Astrocyte (in vitro differentiated cells and primary cell): ENCODE measurements around the gene IL21R. TPM values are rescaled to one million over a fixed set of nuclear protein-coding genes. Genes with fewer than 3 reads are reported as not detected.

Experiments used
- DNase-seq: peaks from one replicate; pipeline ENCODE4 v3.0.0-alpha.2; 2010; ENCODE audit warnings: low read depth
- FAIRE-seq: peaks from 2 replicates; lab custom pipeline; 2011; peaks lifted over from hg19 to GRCh38; lab: Jason Lieb, UNC
- H2AFZ ChIP-seq: 2 replicates; pipeline ENCODE4 v1.6.0; 2012; ENCODE audit warnings: low read depth, low read length, inconsistent platforms
- H3K27ac ChIP-seq: 2 replicates; pipeline ENCODE4 v1.5.1; 2011; ENCODE audit warnings: low read depth, low read length, inconsistent platforms
- H3K27me3 ChIP-seq: 2 replicates; pipeline ENCODE4 v1.6.0; 2011; ENCODE audit warnings: low read length, inconsistent platforms; ENCODE audit not compliant: insufficient read depth
- H3K36me3 ChIP-seq: 2 replicates; pipeline ENCODE4 v1.5.1; 2011; ENCODE audit warnings: low read length, inconsistent platforms; ENCODE audit not compliant: insufficient read depth
- H3K4me1 ChIP-seq: 2 replicates; pipeline ENCODE4 v1.5.1; 2011; ENCODE audit warnings: low read length, inconsistent platforms; ENCODE audit not compliant: insufficient read depth
- H3K4me2 ChIP-seq: 2 replicates; pipeline ENCODE4 v1.6.0; 2012; ENCODE audit warnings: low read length, inconsistent platforms
- H3K4me3 ChIP-seq: 2 replicates; pipeline ENCODE4 v1.5.1; 2011; ENCODE audit warnings: low read depth, mild to moderate bottlenecking, low read length, inconsistent platforms; ENCODE audit not compliant: insufficient read depth
- H3K79me2 ChIP-seq: 2 replicates; pipeline ENCODE4 v1.6.0; 2012; ENCODE audit warnings: mild to moderate bottlenecking, low read length, inconsistent platforms; ENCODE audit not compliant: insufficient read depth
- H3K9ac ChIP-seq: 2 replicates; pipeline ENCODE4 v1.6.0; 2012; ENCODE audit warnings: mild to moderate bottlenecking, low read length, inconsistent platforms
- H3K9me3 ChIP-seq: 2 replicates; pipeline ENCODE4 v1.5.1; 2012; ENCODE audit warnings: low read depth, mild to moderate bottlenecking, low read length, inconsistent platforms; ENCODE audit not compliant: insufficient read depth
- H4K20me1 ChIP-seq: 2 replicates; pipeline ENCODE4 v1.6.0; 2012; ENCODE audit warnings: low read length, inconsistent platforms; ENCODE audit not compliant: insufficient read depth
- H3K27ac Mint-ChIP-seq: one replicate; pipeline ENCODE4 v1.8.0; 2021; ENCODE audit warnings: mild to moderate bottlenecking, mixed read lengths; ENCODE audit not compliant: unreplicated experiment
- H3K27me3 Mint-ChIP-seq: one replicate; pipeline ENCODE4 v1.8.0; 2021; ENCODE audit warnings: low read depth, mixed read lengths; ENCODE audit not compliant: unreplicated experiment
- H3K36me3 Mint-ChIP-seq: one replicate; pipeline ENCODE4 v1.8.0; 2021; ENCODE audit warnings: low read depth, mixed read lengths; ENCODE audit not compliant: unreplicated experiment
- H3K4me1 Mint-ChIP-seq: one replicate; pipeline ENCODE4 v1.8.0; 2021; ENCODE audit warnings: low read depth, mixed read lengths; ENCODE audit not compliant: unreplicated experiment
- H3K4me3 Mint-ChIP-seq: one replicate; pipeline ENCODE4 v1.8.0; 2021; ENCODE audit warnings: mild to moderate bottlenecking, moderate library complexity, mixed read lengths; ENCODE audit not compliant: unreplicated experiment
- H3K9me3 Mint-ChIP-seq: one replicate; pipeline ENCODE4 v1.8.0; 2021; ENCODE audit warnings: mild to moderate bottlenecking, mixed read lengths; ENCODE audit not compliant: unreplicated experiment
- CTCF ChIP-seq: IDR thresholded peaks from 2 replicates; pipeline ENCODE4 v1.5.1; 2011; ENCODE audit warnings: low read depth, mild to moderate bottlenecking, inconsistent platforms, low read length, moderate library complexity; ENCODE audit not compliant: insufficient read depth
- EZH2 ChIP-seq: IDR thresholded peaks from 2 replicates; pipeline ENCODE4 v1.6.1; 2012; ENCODE audit warnings: mild to moderate bottlenecking, low read length, inconsistent platforms; ENCODE audit not compliant: insufficient read depth
- total RNA-seq: library from RNA; stranded (reverse); gene quantifications from 2 replicates; pipeline ENCODE4 v1.2.1, GENCODE V29; 2021

Gene IL21R
- total RNA-seq, 1 donor from 2014 or later, result 1.8 TPM

- H3K4me2 ChIP-seq, result no peak overlapping the region
- peaks cover 7% of the 10 kb centered on the region for H3K4me1 Mint-ChIP-seq
- peaks cover 15% of the 10 kb centered on the region for H3K36me3 ChIP-seq
- H3K79me2 ChIP-seq, result no peaks in the 10 kb centered on the region
- peaks cover 40% of the 10 kb centered on the region for H3K36me3 Mint-ChIP-seq
- H3K9me3 ChIP-seq, result peaks cover 3% of the 10 kb centered on the region
- no peaks in the 10 kb centered on the region for H3K27me3 Mint-ChIP-seq
- H3K4me3 Mint-ChIP-seq, result no peak overlapping the region
- peaks cover 4% of the 10 kb centered on the region for H3K9me3 Mint-ChIP-seq
- H3K27me3 ChIP-seq, result no peaks in the 10 kb centered on the region
- H3K9ac ChIP-seq, result no peak overlapping the region
- no peak overlapping the region for H3K27ac Mint-ChIP-seq
- H3K4me3 ChIP-seq, result no peak overlapping the region
- no peak overlapping the region for H2AFZ ChIP-seq
- no peak for TF ChIP-seq CTCF
- TF ChIP-seq EZH2, result no peak
- no peak for DNase-seq
- FAIRE-seq, result no peak
- H4K20me1 ChIP-seq, result peaks cover 6% of the 10 kb centered on the region
- H3K4me1 ChIP-seq, result peaks cover 9% of the 10 kb centered on the region
- H3K27ac ChIP-seq, result no peak overlapping the region
These were observed 60.3 kb downstream of the IL21R start for GRCh38 chr16:27462200-27462845.

DNA sequence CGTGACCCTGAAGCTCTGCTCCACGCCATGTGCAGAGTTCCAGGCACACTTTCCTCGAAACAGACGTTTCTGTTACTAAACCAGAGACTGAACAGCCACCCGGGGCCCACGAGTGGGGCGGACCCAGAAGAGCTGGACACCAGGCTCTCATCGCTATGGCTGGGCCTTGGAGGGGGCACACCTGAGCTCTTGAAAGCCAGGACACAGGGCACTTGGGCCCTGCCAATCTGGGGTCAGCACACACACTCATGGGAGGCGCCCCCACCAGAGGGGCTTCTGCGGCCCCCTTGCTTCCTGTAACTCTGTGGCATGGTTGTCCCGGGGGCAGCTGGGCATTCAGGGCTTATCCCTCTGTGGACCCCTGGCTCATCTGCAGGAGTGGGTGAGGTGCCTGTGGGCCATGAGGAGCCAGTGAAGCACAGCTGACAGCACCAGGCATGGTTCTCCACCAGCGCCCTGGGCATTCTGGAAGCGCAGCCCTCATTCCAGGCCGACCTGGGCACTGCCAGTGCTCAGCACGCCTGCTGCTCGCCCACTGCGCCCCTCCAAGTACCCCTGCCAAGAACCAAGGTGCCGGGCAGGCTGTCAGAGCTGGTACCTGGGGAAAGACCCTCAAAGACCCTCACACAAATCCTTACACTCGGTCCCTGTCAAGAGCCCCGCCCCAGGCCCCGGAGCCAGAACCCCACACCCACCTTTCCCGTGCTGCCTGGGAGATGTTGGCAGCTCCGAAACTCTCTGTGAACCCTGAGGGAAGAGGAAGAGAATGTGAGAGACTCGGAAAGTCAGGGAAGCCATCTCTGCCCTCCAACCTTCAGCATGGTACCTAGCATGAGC lies 61.1 kb downstream of the IL21R start:
- Histone ChIP-seq H3K36me3 (peaks cover 21% of the 10 kb centered on the region), H3K27ac (no peak overlapping the region), H4K20me1 (peaks cover 6% of the 10 kb centered on the region), H2AFZ (no peak overlapping the region), H3K9ac (no peak overlapping the region), H3K79me2 (no peaks in the 10 kb centered on the region), H3K9me3 (peaks cover 3% of the 10 kb centered on the region), H3K4me1 (peaks cover 9% of the 10 kb centered on the region), H3K4me2 (no peak overlapping the region), H3K27me3 (no peaks in the 10 kb centered on the region), H3K4me3 (no peak overlapping the region)
- no peak for FAIRE-seq
- H3K27me3 Mint-ChIP-seq, result no peaks in the 10 kb centered on the region
- DNase-seq, result no peak
- H3K36me3 Mint-ChIP-seq, result peaks cover 47% of the 10 kb centered on the region
- no peak overlapping the region for H3K4me3 Mint-ChIP-seq
- peaks cover 11% of the 10 kb centered on the region for H3K9me3 Mint-ChIP-seq
- peaks cover 6% of the 10 kb centered on the region for H3K4me1 Mint-ChIP-seq
- no peak for TF ChIP-seq CTCF
- no peak for TF ChIP-seq EZH2
- H3K27ac Mint-ChIP-seq, result no peak overlapping the region
